ENCODE measurements around the gene LRRC18.

Gene LRRC18

DNA sequence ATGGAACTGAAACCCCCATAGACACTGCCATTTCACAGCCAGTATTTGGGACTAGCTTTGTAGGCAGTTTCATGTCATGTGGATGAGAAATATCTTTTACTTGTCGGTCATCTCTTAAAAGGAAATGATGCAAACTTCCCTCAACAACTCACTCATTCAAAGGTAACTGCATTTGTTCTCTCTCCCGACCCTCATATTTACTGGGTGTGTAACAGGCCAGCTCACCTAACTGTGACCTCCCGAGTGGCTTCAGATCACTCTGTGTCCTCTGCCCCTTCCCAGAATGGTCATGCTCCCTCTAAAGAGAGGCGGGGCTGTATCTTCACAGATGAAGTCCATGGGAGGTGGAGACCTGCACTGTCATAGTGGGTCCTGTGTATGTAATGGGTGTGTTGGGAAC lies 14.7 kb downstream of the LRRC18 start:
- Histone ChIP-seq H3K4me1 (ENCODE audit: control insufficient read depth, insufficient read depth, low read length) (no peaks in the 10 kb centered on the region), H3K4me3 (ENCODE audit: low read depth, low read length) (no peak overlapping the region), H3K36me3 (ENCODE audit: control insufficient read depth in 2 of 2, insufficient read depth in 1 of 2, low read length in 2 of 2) (no peaks in the 10 kb centered on the region), H3K9me3 (ENCODE audit: control insufficient read depth, insufficient read depth, low read depth, low read length) (no peaks in the 10 kb centered on the region), H3K27ac (ENCODE audit: extremely low read depth, low read depth, low read length) (no peak overlapping the region)
- TF ChIP-seq, protein P1, sequence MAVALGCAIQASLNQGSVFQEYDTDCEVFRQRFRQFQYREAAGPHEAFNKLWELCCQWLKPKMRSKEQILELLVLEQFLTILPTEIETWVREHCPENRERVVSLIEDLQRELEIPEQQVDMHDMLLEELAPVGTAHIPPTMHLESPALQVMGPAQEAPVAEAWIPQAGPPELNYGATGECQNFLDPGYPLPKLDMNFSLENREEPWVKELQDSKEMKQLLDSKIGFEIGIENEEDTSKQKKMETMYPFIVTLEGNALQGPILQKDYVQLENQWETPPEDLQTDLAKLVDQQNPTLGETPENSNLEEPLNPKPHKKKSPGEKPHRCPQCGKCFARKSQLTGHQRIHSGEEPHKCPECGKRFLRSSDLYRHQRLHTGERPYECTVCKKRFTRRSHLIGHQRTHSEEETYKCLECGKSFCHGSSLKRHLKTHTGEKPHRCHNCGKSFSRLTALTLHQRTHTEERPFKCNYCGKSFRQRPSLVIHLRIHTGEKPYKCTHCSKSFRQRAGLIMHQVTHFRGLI (tag by site-specific recombination; IDR thresholded peaks at IDR 0.05) = no peak
- TF ChIP-seq ZNF610 (tag by site-specific recombination; IDR thresholded peaks at IDR 0.05; ENCODE audit: borderline replicate concordance) (no peak), ZNF747 (tag by site-specific recombination; IDR thresholded peaks at IDR 0.05) (no peak), ZNF175 (tag by site-specific recombination; IDR thresholded peaks at IDR 0.05) (no peak), ZNF785 (tag by site-specific recombination; IDR thresholded peaks at IDR 0.05) (no peak), ZNF621 (tag by site-specific recombination; IDR thresholded peaks at IDR 0.05) (no peak), ZNF548 (tag by site-specific recombination; IDR thresholded peaks at IDR 0.05) (no peak), ZNF501 (tag by site-specific recombination; IDR thresholded peaks at IDR 0.05) (no peak)
- TF ChIP-seq, protein P2, sequence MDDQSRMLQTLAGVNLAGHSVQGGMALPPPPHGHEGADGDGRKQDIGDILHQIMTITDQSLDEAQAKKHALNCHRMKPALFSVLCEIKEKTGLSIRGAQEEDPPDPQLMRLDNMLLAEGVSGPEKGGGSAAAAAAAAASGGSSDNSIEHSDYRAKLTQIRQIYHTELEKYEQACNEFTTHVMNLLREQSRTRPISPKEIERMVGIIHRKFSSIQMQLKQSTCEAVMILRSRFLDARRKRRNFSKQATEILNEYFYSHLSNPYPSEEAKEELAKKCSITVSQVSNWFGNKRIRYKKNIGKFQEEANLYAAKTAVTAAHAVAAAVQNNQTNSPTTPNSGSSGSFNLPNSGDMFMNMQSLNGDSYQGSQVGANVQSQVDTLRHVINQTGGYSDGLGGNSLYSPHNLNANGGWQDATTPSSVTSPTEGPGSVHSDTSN (CRISPR knock-in tag; IDR thresholded peaks at IDR 0.05) = no peak
- TF ChIP-seq, protein P3, sequence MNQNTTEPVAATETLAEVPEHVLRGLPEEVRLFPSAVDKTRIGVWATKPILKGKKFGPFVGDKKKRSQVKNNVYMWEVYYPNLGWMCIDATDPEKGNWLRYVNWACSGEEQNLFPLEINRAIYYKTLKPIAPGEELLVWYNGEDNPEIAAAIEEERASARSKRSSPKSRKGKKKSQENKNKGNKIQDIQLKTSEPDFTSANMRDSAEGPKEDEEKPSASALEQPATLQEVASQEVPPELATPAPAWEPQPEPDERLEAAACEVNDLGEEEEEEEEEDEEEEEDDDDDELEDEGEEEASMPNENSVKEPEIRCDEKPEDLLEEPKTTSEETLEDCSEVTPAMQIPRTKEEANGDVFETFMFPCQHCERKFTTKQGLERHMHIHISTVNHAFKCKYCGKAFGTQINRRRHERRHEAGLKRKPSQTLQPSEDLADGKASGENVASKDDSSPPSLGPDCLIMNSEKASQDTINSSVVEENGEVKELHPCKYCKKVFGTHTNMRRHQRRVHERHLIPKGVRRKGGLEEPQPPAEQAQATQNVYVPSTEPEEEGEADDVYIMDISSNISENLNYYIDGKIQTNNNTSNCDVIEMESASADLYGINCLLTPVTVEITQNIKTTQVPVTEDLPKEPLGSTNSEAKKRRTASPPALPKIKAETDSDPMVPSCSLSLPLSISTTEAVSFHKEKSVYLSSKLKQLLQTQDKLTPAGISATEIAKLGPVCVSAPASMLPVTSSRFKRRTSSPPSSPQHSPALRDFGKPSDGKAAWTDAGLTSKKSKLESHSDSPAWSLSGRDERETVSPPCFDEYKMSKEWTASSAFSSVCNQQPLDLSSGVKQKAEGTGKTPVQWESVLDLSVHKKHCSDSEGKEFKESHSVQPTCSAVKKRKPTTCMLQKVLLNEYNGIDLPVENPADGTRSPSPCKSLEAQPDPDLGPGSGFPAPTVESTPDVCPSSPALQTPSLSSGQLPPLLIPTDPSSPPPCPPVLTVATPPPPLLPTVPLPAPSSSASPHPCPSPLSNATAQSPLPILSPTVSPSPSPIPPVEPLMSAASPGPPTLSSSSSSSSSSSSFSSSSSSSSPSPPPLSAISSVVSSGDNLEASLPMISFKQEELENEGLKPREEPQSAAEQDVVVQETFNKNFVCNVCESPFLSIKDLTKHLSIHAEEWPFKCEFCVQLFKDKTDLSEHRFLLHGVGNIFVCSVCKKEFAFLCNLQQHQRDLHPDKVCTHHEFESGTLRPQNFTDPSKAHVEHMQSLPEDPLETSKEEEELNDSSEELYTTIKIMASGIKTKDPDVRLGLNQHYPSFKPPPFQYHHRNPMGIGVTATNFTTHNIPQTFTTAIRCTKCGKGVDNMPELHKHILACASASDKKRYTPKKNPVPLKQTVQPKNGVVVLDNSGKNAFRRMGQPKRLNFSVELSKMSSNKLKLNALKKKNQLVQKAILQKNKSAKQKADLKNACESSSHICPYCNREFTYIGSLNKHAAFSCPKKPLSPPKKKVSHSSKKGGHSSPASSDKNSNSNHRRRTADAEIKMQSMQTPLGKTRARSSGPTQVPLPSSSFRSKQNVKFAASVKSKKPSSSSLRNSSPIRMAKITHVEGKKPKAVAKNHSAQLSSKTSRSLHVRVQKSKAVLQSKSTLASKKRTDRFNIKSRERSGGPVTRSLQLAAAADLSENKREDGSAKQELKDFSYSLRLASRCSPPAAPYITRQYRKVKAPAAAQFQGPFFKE (tag by site-specific recombination; IDR thresholded peaks at IDR 0.05; ENCODE audit: borderline replicate concordance) = no peak
- POLR2A ChIA-PET = no interaction called here
- CTCF ChIA-PET = interaction anchor here (2.2 kb wide), 1 partner anchor 269 kb away, joined by 9 read pairs; no protein-coding TSS in a partner anchor

DNA sequence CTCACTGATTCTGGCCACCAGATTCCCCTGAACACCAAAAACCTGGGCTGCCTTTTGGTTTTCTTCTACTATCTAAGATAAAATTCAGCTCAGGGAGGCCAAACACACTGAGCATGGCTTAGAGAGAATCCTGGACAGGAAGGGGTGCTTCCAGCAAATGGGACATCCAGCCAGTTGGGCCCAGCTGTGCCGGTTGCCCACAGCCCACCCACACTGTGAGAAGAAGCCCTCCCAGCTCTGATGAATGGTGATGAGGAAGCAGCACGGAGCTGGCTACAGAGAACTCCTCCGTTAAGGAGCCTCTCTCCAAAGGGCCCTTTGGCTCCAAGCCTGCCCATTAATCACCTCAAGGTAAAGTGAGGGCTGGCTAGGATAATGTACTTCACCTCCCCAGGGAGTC lies 15.9 kb downstream of the LRRC18 start:
- H3K27ac ChIP-seq (ENCODE audit: extremely low read depth, low read depth, low read length) = no peak overlapping the region
- no peaks in the 10 kb centered on the region for H3K36me3 ChIP-seq (ENCODE audit: control insufficient read depth in 2 of 2, insufficient read depth in 1 of 2, low read length in 2 of 2)
- no peaks in the 10 kb centered on the region for H3K9me3 ChIP-seq (ENCODE audit: control insufficient read depth, insufficient read depth, low read depth, low read length)
- H3K4me1 ChIP-seq (ENCODE audit: control insufficient read depth, insufficient read depth, low read length) = no peaks in the 10 kb centered on the region
- CTCF ChIA-PET = interaction anchor here (0.9 to 2.2 kb wide), 2 partner anchors 58 to 268 kb away, joined by 3 to 9 read pairs; no protein-coding TSS in a partner anchor
- TF ChIP-seq ZNF155 (tag by site-specific recombination; IDR thresholded peaks at IDR 0.05) (no peak), MEIS1 (CRISPR knock-in tag; IDR thresholded peaks at IDR 0.05; ENCODE audit: borderline replicate concordance) (no peak)
- no peak overlapping the region for H3K4me3 ChIP-seq (ENCODE audit: low read depth, low read length)
- POLR2A ChIA-PET = no interaction called here

DNA sequence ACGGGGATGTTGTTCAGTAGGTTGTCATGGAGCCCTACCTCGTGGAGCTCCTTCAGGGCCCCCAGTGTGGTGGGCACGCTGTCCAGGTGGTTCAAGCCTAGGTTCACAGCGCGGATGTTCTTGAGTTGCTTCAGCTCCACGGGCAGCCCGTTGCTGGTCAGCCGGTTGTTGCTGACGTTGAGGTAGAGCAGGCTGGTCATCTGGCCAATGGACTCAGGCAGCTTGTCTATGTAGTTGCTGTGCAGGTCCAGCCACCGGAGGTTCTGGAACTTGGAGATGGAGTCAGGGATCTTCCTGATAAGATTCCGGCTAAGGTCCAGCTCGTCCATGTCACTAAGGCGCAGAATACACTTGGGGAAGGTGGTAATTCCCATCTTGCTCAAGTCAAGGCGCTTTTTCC lies 26.0 kb downstream of the LRRC18 start:
- no peak overlapping the region for H3K27ac ChIP-seq (ENCODE audit: extremely low read depth, low read depth, low read length)
- H3K9me3 ChIP-seq (ENCODE audit: control insufficient read depth, insufficient read depth, low read depth, low read length) = no peaks in the 10 kb centered on the region
- ChIA-PET POLR2A (no interaction called here), CTCF (interaction anchor here (0.6 kb wide), 1 partner anchor 464 kb away, joined by 3 read pairs; no protein-coding TSS in a partner anchor)
- H3K4me3 ChIP-seq (ENCODE audit: low read depth, low read length) = no peak overlapping the region
- H3K4me1 ChIP-seq (ENCODE audit: control insufficient read depth, insufficient read depth, low read length) = no peaks in the 10 kb centered on the region
- no peaks in the 10 kb centered on the region for H3K36me3 ChIP-seq (ENCODE audit: control insufficient read depth in 2 of 2, insufficient read depth in 1 of 2, low read length in 2 of 2)
- no peak for TF ChIP-seq ZNF549 (tag by site-specific recombination; IDR thresholded peaks at IDR 0.05)
- no peak for TF ChIP-seq ZNF302 (tag by site-specific recombination; IDR thresholded peaks at IDR 0.05; ENCODE audit: low read depth)
- no peak for TF ChIP-seq GFI1B (tag by site-specific recombination; IDR thresholded peaks at IDR 0.05)
- TF ChIP-seq ZNF174 (tag by site-specific recombination; IDR thresholded peaks at IDR 0.05) = no peak
- TF ChIP-seq ZNF184 (tag by site-specific recombination; IDR thresholded peaks at IDR 0.05) = no peak
- TF ChIP-seq ZNF202 (tag by site-specific recombination; IDR thresholded peaks at IDR 0.05; ENCODE audit: borderline replicate concordance) = no peak
- no peak for TF ChIP-seq ZNF133 (tag by site-specific recombination; IDR thresholded peaks at IDR 0.05)
- TF ChIP-seq ZNF473 (tag by site-specific recombination; IDR thresholded peaks at IDR 0.05) = no peak
- no peak for TF ChIP-seq ZNF670 (tag by site-specific recombination; IDR thresholded peaks at IDR 0.05; ENCODE audit: low read depth)
- no peak for TF ChIP-seq HOXD13 (CRISPR knock-in tag; IDR thresholded peaks at IDR 0.05; ENCODE audit: borderline replicate concordance)
- TF ChIP-seq, protein P4, sequence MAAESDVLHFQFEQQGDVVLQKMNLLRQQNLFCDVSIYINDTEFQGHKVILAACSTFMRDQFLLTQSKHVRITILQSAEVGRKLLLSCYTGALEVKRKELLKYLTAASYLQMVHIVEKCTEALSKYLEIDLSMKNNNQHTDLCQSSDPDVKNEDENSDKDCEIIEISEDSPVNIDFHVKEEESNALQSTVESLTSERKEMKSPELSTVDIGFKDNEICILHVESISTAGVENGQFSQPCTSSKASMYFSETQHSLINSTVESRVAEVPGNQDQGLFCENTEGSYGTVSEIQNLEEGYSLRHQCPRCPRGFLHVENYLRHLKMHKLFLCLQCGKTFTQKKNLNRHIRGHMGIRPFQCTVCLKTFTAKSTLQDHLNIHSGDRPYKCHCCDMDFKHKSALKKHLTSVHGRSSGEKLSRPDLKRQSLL (tag by site-specific recombination; IDR thresholded peaks at IDR 0.05) = no peak
- TF ChIP-seq YY1 (tag by site-specific recombination; IDR thresholded peaks at IDR 0.05) = no peak

Data from HEK293 (cell line).